ENCODE data around the gene MYH7. TPM values are rescaled to one million over a fixed set of nuclear protein-coding genes. Genes with fewer than 3 reads are reported as not detected.
"Not testable (repeated sequence)": the region's sequence is repeated elsewhere in the genome, so short reads cannot be mapped to it uniquely, and the experiment has no call there.

The MYH7 gene
- 1.8 TPM for polyA plus RNA-seq (2013, experiment 1 of 2; ENCODE audit: insufficient read length)
- 2.6 TPM for polyA plus RNA-seq (2013, experiment 2 of 2; ENCODE audit: insufficient read length)

DNA sequence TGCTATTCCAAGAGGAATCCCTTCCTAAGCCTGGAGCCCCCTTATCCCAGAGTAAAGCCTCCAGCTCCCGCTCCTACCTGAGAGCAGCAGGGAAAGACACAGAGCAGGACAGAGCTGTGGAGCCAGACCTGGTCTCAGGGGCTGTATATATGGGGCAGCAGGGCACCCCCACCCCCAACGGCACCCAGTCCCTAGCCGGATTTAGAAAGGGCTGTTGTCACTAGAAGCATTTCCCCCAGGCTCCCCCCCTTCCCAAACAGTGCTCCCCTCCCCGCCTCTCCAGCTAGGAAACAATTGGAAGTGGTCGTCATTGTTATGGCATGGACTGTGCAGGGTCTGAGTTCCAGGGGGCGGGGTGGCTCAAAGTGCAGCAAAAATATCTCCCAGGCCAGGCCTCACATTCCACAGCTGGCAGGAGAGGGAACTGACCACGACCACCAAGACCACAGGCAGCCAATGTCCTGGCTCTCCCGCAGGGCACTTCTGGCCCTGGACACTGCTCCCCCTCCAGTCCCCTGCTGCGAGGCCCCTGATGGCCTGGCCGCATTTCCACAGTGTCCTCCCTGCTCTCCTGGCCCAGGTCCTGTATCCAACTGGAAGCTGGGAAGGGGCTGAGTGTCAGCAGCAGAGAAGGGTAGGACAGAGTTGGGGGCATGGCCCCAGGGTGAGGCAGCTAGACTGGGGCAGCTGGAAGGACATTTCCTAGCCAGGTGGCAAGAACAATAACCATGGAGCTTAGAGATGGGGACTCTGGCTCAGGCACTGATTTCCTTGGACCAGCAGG, at the start of gene MYH7:
Gene MYH7 (minus strand): TSS at position 118 of the 784 bp plus-strand sequence. CDS start 1,928 bp downstream, outside the sequence.
- no peak for DNase-seq

DNA sequence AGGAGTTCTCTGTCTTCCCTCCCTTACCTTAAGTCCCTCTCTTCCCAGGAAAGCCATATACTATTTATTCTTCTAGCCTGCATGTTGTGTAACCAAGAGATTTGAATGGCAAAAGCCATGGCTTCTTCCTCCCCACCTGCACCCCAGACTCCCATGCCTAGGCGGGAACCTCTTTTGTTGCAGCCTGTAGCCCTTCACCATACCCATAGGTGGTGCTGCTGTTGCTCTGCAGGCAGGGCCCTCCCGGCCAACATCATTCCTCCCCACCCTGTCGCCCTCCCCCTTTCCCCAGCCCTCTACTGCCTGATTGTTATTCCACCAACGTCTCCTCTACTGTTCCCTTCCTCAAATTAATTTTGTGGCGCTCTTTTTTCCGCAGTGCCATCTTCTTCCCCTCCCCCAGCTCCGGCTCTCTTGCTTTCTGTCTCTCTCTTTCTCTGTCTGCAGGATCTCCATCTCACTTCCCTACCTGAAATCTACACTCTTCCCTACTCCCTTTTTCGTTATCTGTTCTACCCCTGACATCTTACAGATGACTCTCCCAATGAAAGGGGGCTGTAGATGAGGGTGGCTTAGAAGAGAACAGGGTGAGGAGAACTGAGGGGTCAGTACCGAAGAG, 47.9 kb upstream of the MYH7 start:
- peak; percentile 32 for DNase-seq

DNA sequence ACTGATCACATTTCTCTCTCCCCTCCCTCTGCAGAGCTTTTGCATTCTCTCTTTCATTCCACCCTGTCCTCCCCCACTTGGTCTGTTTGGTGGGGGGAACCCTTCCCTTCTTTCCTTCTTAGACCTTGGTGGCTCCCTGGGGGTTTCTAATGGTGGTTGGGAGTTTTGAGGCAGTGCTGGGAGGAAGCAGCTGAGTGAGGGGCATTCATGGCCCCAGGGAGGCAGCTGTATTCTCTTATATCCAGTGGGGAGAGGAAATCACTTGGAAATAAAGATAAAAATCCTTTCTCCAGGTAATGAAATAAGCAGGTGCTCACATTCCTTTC, 47.3 kb upstream of the MYH7 start:
- DNase-seq, result no peak

DNA sequence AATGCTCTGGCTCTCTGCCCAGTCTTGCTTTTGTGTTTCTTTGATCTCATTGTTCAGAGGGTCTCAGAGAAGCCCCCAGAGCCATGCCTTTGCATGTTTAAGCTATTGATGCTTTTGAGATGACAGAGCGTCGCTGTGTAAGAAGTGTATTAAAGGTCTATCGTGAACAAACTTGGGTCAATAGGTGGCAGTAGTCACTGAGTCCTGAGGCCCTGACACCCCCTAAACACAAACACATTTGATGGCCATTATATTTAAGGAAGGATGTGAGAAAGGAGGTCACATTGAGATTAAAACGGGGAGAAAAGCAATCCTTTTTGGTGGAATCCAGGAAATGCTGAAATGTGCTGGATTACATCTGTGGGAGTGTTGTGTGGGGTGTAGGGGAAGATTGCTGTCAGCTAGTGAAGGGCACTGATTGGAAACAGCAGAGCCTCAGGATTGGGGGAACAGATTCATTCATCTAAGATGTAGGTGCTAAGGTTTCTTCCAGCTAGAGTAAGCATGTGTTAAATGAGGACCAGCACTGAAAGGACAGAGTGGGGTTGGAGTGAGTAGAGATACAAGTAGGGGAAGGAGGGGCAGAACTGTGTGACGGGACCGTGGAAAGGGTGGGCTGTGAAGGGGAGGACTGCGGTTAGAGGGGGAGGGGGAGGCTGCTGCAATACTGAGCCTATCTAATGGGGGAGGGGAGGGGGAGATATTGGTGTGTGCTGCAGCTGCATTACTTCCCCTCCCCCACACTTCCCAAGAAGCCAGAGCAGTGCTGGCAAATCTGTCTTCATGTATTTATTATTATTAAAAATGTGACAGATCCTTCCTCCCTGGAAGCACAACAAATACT, 46.7 kb upstream of the MYH7 start:
- no peak for DNase-seq

DNA sequence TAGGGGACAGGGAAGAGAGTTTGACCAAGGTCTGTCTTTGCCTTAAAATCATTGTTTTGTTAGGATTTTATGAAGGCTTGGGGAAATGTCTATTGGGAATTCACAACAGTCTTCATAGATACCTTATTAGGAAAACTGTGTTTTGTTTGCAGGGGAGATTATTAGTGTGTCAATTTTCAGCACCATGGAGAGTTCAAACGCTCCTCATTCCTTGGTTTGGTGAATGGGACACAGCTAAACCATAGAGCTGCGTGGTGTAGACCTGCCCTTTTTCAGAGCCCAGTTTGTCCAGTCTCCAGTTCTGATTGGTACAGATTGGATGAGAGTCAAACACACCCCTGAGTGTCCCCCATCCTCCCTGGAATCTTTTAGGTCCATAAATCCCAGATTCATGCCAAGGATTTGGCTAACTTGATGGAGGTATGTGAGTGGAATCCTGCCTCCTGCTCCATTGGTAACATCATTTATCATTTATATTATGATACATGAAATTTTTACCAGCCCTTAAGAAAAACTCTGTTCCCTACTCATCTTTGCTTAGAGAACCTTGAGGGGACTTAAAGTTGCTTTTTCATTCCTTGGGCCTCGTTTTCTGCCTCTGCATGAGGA, 46.0 kb upstream of the MYH7 start:
- peak; percentile 28 for DNase-seq

DNA sequence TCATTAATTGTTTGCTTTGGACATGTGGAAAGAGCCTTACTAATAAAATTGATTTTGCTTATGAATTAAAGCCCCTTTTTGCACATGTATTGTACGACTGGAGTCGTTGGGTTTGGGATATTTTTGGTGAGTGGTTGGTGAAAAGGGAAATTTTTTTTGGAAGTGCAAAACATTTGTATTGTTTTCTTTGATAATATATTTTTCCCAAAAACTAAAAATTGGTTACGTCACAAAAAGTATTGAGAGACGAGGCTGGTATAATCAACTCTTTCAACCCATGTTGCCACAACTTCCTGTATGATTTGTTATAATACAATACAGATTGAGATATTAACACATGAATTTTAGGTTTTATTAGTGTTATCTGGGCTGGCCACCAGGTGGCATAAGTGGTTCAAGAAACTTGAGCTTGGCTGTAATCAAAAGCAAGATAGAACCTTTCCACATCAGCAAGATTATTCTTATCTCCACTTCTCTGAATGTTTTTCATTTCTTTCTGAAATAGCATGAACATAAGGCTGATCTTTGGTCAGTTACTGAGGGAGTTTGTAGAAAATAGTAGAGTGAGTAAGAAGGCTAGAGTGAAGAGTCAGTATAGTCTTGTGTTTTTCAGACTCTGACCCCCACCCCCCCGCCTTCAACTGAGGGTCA, 42.8 kb upstream of the MYH7 start:
- DNase-seq, result peak; percentile 69

DNA sequence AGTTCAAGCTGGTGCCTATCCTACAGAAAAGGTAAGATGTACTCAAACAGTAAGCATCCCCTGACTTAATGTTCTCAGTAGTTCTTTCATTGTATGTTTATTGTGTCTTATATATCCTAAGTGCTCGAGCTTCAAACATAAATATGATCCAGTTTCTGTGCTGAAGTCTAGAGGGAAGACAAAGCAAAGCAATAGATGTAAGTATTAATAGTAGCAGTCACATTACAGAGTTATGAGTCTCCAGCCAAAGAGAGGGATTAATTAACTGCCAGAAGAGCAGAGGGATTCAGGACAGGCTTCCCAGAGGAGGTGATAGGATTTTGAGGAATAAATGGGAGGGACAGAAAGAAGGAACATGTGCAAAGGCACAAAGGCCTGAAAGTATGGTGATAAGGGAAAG, 35.5 kb upstream of the MYH7 start:
- no peak for DNase-seq

DNA sequence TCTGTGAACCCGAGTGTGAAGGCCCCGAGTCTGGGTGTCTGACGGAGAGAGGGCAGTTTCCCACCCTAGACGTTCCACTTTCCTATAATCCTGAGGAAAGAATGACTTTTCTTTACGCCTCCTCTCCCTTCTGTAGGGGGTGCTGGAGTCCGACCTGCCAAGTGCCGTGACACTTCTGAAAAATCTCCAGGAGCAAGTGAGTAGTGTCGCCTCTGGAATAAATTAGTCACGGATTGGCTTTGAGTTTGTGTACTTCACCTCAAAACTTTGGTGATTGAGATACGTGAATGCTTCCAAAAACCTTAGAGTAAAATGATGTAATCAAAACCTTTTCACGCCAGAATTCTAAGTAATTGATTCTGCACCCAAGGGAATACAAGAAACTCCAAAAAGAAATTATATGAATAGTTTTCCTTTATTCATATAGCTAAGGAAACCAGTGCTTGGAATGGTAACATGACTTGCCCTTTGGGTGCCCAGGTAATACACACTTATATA, 34.5 kb upstream of the MYH7 start:
- no peak for DNase-seq

DNA sequence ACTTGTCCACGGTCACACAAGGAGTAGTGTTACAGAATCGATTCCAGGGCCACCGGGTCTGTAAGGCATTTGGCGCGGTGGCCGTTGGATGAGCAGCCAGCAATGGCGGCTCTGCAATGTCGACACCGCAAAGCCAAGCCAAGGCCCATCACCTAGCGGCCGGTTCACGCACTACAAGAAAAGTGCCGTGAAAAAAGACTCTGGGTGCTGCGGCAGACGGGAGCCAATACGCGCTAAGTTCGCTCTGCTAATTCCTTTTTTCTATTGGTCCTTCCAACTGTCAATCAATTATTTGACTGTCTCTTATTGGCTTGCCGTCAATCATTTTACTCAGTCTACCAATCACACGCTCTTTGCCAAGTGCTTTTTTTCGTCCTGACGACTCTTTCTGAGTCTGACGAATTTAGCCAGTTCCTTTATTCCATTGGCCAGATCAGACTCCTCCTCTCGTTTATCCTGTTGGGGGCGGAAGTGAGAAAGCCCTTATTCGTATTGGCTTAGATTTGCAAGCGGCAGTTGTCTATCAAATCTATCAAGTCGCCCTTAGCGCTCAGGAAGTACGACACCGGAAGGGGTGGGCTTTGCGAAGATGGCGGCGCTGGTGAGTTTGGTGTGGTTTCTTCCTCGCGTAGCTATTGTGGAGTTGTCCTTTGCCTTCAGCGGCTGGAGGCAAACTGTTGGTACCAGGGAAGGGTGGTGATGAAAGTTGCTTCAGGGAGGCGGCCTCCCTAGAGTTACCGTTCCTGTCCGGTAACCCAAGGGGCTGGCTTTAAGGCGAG, 33.9 kb upstream of the MYH7 start, which contains the start of gene NGDN:
Gene NGDN (plus strand): TSS at position 577 of the 779 bp plus-strand sequence. CDS start 13 bp downstream, at position 590.
- DNase-seq, result peak; percentile 100

DNA sequence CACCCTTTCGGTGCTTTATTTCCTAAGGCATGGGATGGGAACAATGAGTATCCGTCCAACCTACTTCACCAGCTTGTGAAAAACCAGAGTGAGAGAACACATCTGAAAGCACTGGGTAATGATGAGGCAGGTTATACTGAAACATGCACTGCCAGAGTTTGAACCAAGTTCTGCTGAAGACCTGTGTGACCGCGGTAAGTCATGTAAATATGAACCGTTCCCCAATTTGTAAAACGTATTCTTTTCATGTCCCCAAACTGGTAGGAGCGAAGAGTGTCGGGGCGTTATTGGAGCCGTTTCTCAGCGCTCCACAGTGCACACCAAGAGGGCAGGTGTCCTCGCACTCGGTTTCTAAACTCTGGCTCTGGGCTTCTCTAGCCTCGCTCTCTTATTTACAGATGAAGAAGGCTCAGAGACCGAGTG, 33.3 kb upstream of the MYH7 start:
- DNase-seq, result no peak

DNA sequence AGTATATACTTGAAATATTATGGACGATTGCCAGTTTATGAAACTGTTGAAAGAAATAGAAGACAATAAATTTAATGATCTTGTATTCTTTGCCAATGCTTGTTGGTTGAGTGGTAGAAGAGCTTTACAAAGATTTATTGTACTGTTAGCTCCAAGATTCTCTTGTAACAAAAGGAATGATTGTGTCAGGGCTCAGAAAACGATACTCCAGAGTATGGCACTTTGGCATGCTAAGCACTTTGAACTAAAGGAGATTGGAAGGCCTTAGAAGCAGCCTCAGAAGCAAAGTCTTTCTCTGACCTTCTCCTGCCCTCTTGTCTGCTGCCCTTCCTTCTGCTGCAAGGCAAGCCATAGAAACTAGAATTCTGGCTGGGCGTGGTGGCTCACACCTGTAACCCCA, 29.8 kb upstream of the MYH7 start:
- no peak for DNase-seq

DNA sequence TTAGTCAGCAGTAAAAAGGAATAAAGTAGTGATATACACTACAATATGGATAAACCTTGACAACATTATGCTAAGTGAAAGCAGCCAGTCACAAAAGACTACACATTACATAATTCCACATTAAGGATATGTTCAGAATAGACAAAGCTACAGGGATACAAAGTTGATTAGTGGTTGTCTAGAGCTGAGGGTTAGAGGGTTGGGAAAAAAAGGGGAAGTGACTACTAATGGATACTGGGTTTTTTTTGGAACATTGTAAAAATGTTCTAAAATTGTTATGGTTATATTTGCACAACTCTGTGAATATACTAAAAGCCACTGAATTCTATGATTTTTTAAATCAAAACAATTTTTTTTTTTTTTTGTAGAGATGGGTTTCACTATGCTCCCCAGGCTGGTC, 29.2 kb upstream of the MYH7 start:
- DNase-seq, result no peak

DNA sequence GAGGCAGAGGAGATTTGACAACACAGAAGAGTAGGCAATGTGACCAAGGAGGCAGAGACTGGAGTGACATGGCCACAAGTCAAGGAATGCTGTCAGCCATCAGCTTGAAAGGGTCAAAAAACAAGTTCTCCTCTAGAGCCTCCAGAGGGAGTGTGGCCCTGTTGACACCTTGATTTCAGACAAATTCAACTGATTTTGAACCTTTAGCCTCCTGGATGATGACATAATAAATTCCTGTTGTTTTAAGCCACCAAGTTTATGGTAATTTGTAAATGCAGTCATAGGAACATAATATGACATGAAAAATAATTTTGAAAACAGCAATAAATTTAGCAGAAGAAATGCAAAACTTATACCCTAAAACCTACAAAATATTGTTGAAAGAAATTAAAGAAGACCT, 25.5 kb upstream of the MYH7 start:
- DNase-seq, result no peak

DNA sequence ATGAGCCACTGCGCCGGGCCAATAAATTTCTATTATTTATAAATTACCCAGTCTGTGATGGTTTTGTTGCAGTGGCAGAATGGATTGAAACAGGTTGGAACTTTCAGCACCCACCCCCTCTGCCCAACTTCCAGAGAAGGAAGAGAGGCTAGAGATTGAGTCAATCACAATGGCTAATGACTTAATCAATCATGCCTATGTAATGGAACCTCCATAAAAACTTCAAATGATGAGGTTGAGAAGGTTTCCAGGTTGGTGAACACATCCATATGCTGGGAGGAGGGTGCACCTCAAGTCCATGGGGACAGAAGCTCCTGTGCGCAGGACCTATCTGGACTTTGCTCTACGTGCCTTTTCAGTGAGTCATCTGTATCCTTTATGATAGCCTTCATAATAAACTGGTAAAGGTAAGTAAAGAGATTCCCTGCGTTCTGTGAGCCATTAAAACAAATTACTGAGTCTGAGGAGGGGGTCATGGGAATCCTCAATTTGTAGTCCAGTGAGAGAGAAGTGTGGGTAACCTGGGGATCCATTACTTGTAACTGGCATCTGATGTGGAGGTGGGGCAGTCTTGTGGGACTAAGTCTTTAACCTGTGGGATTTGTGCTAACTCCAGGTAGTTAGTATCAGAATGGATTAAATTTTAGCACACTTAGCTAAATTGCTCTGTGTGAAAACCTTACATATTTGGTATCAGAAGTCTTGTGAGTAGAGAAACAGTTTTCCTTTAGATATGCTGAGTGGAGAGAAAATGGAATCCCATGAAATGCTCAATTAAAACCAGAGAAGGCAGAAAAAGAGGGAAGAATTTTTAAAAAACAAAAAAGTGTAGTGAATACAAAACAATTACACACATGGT, 22.4 kb upstream of the MYH7 start:
- no peak for DNase-seq

DNA sequence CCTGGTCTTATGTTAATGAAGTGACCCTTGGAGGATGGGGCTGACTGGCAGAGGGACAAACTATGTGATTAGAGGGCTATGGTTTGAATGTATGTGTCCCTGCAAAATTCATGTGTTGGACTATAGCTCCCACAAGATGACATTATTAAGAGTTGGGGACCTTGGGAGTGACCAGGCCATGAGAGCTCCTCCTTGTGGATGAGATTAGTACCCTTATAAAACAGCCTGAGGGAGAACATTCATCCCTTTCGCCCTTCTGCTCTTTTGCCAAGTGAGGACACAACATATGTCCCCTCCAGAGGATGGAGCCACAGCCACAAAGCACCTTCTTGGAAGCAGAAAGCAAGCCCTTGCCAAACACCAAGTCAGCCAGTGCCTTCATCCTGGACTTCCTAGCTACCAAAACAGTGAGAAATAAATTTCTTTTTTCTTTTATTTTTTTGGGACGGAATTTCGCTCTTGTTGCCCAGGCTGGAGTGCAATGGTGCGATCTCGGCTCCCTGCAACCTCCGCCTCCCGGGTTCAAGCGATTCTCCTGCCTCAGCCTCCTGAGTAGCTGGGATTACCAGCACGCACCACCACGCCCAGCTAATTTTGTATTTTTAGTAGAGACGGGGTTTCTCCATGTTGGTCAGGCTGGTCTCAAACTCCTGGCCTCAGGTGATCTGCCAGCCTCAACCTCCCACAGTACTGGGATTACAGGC, 21.6 kb upstream of the MYH7 start:
- DNase-seq, result not testable (repeated sequence)

DNA sequence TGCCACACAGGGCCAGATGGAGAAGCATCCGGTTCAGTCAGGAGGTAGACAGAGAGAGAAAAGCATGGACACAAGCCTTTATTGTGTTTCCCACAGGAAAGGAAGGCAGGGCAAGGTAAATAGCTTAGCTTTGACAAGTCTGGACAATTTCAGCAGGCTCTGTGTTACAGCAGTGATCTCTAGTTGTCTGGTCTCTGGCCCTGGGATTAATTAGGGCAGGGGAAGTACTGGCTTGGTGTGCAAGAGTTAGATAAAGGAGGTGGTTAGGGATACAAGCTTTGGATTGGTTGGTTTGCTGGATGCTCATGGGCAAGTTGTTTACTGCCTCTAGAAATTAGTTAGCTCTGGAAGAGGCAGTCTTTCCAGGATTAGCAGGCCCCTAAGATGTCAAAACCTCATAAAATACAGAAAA, 19.0 kb upstream of the MYH7 start:
- DNase-seq, result no peak

DNA sequence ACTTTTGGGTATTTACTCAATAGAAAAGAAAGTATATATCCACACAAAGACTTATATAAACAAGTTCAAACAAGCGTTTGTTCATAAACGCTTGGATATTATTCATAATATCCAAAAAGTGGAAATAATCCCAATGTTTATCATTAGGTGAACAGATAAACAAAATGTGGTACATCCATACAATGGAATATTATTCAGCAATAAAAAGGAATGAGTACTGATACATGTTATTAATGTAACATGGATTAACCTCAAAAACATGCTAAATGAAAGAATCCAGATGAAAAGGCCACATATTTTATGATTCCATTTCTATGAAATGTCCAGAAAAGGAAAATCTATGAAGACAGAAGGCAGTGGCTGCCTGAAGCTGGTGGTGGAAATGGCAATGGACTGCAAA, 16.8 kb upstream of the MYH7 start:
- no peak for DNase-seq

DNA sequence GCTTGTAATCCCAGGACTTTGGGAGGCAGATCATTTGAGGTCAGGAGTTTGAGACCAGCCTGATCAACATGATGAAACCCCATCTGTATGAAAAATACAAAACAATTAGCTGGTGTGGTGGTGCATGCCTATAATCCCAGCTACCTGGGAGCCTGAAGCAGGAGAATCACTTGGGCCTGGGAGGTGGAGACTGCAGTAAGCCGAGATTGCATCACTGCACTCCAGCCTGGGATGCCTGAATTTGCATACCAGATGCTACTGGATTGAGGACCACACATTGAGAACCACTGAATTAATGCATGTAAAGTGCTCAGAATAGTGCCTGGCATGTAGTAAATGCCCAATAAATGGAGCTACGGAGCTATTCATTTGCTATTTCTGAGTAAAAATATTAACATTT, 14.9 kb upstream of the MYH7 start:
- no peak for DNase-seq

DNA sequence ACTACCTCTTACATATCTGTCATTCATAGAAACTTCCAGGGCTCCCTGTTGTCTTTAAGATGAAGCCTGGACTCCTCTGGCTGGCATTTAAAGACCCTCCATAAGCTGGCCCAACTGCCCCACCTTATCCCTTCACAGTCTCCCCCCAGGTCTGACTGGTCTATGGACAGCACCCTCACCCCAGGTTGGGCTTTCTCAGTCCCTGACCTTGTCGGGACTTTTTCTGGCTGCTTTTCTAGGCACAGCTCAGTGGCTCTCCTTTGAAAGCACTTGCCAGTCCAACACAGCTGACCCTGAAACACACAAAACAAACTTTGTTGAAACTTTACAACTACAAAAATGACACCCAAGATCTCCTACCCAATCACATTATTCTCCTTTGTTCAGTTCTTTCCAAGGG, 13.9 kb upstream of the MYH7 start:
- DNase-seq, result no peak
